H1 (cell line): ENCODE measurements around the gene CYBA. TPM values are rescaled to one million over a fixed set of nuclear protein-coding genes. Genes with fewer than 3 reads are reported as not detected.

Experiments
- ASH2L ChIP-seq: fragments of 200-600, 300-600 bp; sonication (generic); IDR thresholded peaks from one replicate; pipeline ENCODE4 v1.7.1; 2017; ENCODE audit warnings: low read length
- KDM4A ChIP-seq: IDR thresholded peaks from one replicate; pipeline ENCODE4 v1.7.1; 2012; ENCODE audit warnings: low read depth, mild to moderate bottlenecking, moderate library complexity, low read length, inconsistent platforms; ENCODE audit not compliant: severe bottlenecking
- SIX5 ChIP-seq: IDR thresholded peaks from 2 replicates; pipeline ENCODE4 v1.6.1; 2011; ENCODE audit warnings: mild to moderate bottlenecking, low read depth, low read length
- ZNF274 ChIP-seq: IDR thresholded peaks from 2 replicates; pipeline ENCODE4 v1.7.0; 2012; ENCODE audit warnings: low read length, borderline replicate concordance; ENCODE audit errors: extremely low read depth
- polyA plus RNA-seq, 7 experiments: library from polyadenylated mRNA; depleted of rRNA in 3 of 7; stranded (reverse) in 5 of 7; unstranded in 2 of 7; fragments of >200 nt in 5 of 7; fragments of 200-250 nt in 2 of 7; gene quantifications; 1 replicate in 5 of 7; 2 replicates in 1 of 7; 4 replicates in 1 of 7; pipeline versions ENCODE4 v1.2.1 to v1.2.3, GENCODE V29; 2011 to 2013; ENCODE audit warnings: missing spikeins in 2 of 7, mixed read lengths in 2 of 7
- total RNA-seq: library from RNA; stranded (reverse); fragmentation: NEBNext Ultra II Directional; extraction: Animal tissue kit (Norgen Biotek cat#: 25700); gene quantifications from 2 replicates; pipeline ENCODE4 v1.2.1, GENCODE V29; 2021

The CYBA gene
- total and polyA plus RNA-seq, 2 of the 8 experiments (the other 6 are each of a cell fraction or from before 2014, with no cell fraction given) = 136 to 254 TPM

- TF ChIP-seq ZNF274 = no peak
- no peak for TF ChIP-seq SIX5
- TF ChIP-seq ASH2L = no peak
- TF ChIP-seq KDM4A = no peak
Measured at GRCh38 chr16:88622125-88622524, 28.7 kb downstream of the CYBA start (continued).
